Neuronal stem cell (in vitro differentiated cells): ENCODE measurements around the gene SMG9.

Source experiments
- DNase-seq: peaks from one replicate; pipeline ENCODE4 v3.0.0-alpha.2; 2013; ENCODE audit warnings: low spot score
- H2AFZ ChIP-seq: one replicate; pipeline ENCODE4 v1.6.1; 2013; ENCODE audit warnings: mild to moderate bottlenecking, low read length, inconsistent platforms
- H2AK5ac ChIP-seq: 2 replicates; pipeline ENCODE4 v1.6.1; 2013; ENCODE audit warnings: low read depth, mild to moderate bottlenecking, inconsistent platforms, low read length, moderate library complexity, mixed read lengths
- H2BK120ac ChIP-seq: 2 replicates; pipeline ENCODE4 v1.6.1; 2013; ENCODE audit warnings: low read depth, mild to moderate bottlenecking, inconsistent platforms, low read length, moderate library complexity, mixed read lengths
- H2BK12ac ChIP-seq: one replicate; pipeline ENCODE4 v1.6.1; 2013; ENCODE audit warnings: low read length, inconsistent platforms
- H2BK15ac ChIP-seq: 2 replicates; pipeline ENCODE4 v1.6.1; 2013; ENCODE audit warnings: mild to moderate bottlenecking, low read length, inconsistent platforms, mixed read lengths
- H2BK5ac ChIP-seq: one replicate; pipeline ENCODE4 v1.6.1; 2013; ENCODE audit warnings: inconsistent platforms, mild to moderate bottlenecking, low read length, moderate library complexity
- H3K14ac ChIP-seq: one replicate; pipeline ENCODE4 v1.6.1; 2013; ENCODE audit warnings: low read length, inconsistent platforms
- H3K18ac ChIP-seq: 2 replicates; pipeline ENCODE4 v1.6.1; 2013; ENCODE audit warnings: low read length, inconsistent platforms
- H3K23ac ChIP-seq: 2 replicates; pipeline ENCODE4 v1.6.1; 2013; ENCODE audit warnings: low read depth, mild to moderate bottlenecking, mixed read lengths, low read length, inconsistent platforms; ENCODE audit not compliant: poor library complexity
- H3K27ac ChIP-seq: replicated peaks from 3 replicates; pipeline ENCODE4 v1.5.1; 2013; ENCODE audit warnings: low read length, inconsistent platforms
- H3K27me3 ChIP-seq, 3 experiments: 2 replicates each; pipeline ENCODE4 v1.6.1; 2013; ENCODE audit warnings: low read length in 3 of 3, mild to moderate bottlenecking in 2 of 3, inconsistent platforms in 1 of 3, low read depth in 1 of 3, mixed read lengths in 1 of 3, moderate library complexity in 1 of 3; ENCODE audit not compliant: control insufficient read depth in 3 of 3, insufficient read depth in 3 of 3
- H3K36me3 ChIP-seq, 2 donors: replicated peaks in 1 of 2; 2 replicates each; pipeline ENCODE4 v1.6.1; 2013; ENCODE audit warnings: low read length in 2 of 2; ENCODE audit not compliant: control insufficient read depth in 2 of 2, insufficient read depth in 2 of 2
- H3K4ac ChIP-seq: 2 replicates; pipeline ENCODE4 v1.6.1; 2013; ENCODE audit warnings: inconsistent platforms, mild to moderate bottlenecking, low read length, moderate library complexity
- H3K4me1 ChIP-seq, 2 donors: 1 replicate in 1 of 2; 2 replicates in 1 of 2; pipeline ENCODE4 v1.6.1; 2013; ENCODE audit warnings: low read length in 2 of 2, low read depth in 1 of 2; ENCODE audit not compliant: control insufficient read depth in 2 of 2, insufficient read depth in 1 of 2
- H3K4me2 ChIP-seq: one replicate; pipeline ENCODE4 v1.6.1; 2013; ENCODE audit warnings: mild to moderate bottlenecking, low read length, inconsistent platforms; ENCODE audit not compliant: insufficient read depth, poor library complexity, severe bottlenecking
- H3K4me3 ChIP-seq, 2 donors: 2 replicates each; pipeline ENCODE4 v1.5.1; 2013; ENCODE audit warnings: low read length in 2 of 2, mild to moderate bottlenecking in 2 of 2, inconsistent platforms in 1 of 2, moderate library complexity in 1 of 2
- H3K79me1 ChIP-seq: one replicate; pipeline ENCODE4 v1.6.1; 2013; ENCODE audit warnings: low read depth, mild to moderate bottlenecking, inconsistent platforms, low read length, moderate library complexity
- H3K9ac ChIP-seq: one replicate; pipeline ENCODE4 v1.6.1; 2013; ENCODE audit warnings: mild to moderate bottlenecking, low read depth, low read length, inconsistent platforms; ENCODE audit not compliant: poor library complexity
- H3K9me3 ChIP-seq, 2 donors: replicated peaks in 1 of 2; 2 replicates each; pipeline versions ENCODE3 to v1.6.1; 2013; ENCODE audit warnings: low read length in 2 of 2, mild to moderate bottlenecking in 2 of 2, inconsistent platforms in 1 of 2, low read depth in 1 of 2, mixed read lengths in 1 of 2, moderate library complexity in 1 of 2; ENCODE audit not compliant: control insufficient read depth in 2 of 2, insufficient read depth in 1 of 2
- H4K8ac ChIP-seq: one replicate; pipeline ENCODE4 v1.6.1; 2013; ENCODE audit warnings: low read depth, mild to moderate bottlenecking, inconsistent platforms, low read length, moderate library complexity
- H4K91ac ChIP-seq: one replicate; pipeline ENCODE4 v1.6.1; 2013; ENCODE audit warnings: low read length, low read depth, mild to moderate bottlenecking, inconsistent platforms; ENCODE audit not compliant: poor library complexity
- WGBS, 2 donors: extraction: QIAGEN DNeasy Blood & Tissue Kit; methylation state at CpG; one replicate each; pipeline ENCODE4 v1.1.7; 2013; ENCODE audit warnings: missing lambda C conversion rate in 2 of 2, mixed read lengths in 1 of 2; ENCODE audit not compliant: insufficient read length in 2 of 2, insufficient replicate concordance in 1 of 2; ENCODE audit errors: extremely low coverage in 2 of 2; 5-methylcytosine and 5-hydroxymethylcytosine counted together

Gene SMG9

DNA sequence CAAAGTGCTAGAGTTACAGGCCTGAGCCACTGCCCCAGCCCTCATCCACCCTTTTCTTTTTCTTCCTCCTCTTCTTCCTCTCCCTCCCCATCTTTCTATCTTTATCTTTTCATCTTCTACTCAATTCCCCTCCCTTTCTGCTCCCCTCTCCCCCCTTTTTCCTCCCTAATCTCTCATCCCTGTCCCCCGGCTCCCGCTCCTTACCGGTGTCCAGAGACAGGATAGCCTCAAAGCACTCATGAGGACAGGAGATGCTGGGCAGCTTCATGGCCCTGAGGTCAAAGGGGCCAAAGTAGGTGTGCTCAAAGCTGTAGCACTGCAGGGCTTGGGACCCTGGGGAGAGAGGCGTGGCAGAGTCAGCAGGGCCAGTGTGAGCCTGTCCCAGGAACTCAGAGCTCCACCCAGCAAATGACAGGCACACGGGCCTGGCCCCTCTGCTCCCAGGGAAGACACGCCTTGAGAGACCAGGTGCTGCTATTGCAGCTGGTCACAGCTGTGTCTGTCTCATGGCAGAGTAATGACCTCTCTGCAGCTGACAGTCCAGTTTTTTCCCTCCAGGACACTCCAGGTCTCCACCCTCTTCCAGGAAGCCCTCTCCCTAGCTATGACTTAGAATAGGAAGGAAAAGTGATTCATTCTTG, 44.9 kb upstream of the SMG9 start:
- no peak overlapping the region for H3K27ac ChIP-seq
- no peak overlapping the region for H3K4me3 ChIP-seq
- no peak overlapping the region for H2BK5ac ChIP-seq
- no peaks in the 10 kb centered on the region for H3K36me3 ChIP-seq
- no peak overlapping the region for H2BK12ac ChIP-seq
- H3K9me3 ChIP-seq: peaks cover 0 to 9% of the 10 kb centered on the region in 2 donors
- peaks cover 5% of the 10 kb centered on the region in 2 donors for H3K4me1 ChIP-seq
- no peak for DNase-seq
- no peak overlapping the region for H2AK5ac ChIP-seq
- H4K8ac ChIP-seq: no peak overlapping the region
- H3K18ac ChIP-seq: no peak overlapping the region
- H3K4ac ChIP-seq: no peak overlapping the region
- no peak overlapping the region for H2BK15ac ChIP-seq
- no peak overlapping the region for H3K23ac ChIP-seq
- H2BK120ac ChIP-seq: no peak overlapping the region
- no peaks in the 10 kb centered on the region for H3K79me1 ChIP-seq
- H3K4me2 ChIP-seq: no peak overlapping the region
- WGBS, 2 donors: no CpG with 5 or more reads among the region's 6 CpGs
- H3K27me3 ChIP-seq: peaks cover 2 to 56% (median 33%) of the 10 kb centered on the region in 3 experiments
- H4K91ac ChIP-seq: no peak overlapping the region
- no peak overlapping the region for H2AFZ ChIP-seq
- no peak overlapping the region for H3K14ac ChIP-seq
- no peak overlapping the region for H3K9ac ChIP-seq

DNA sequence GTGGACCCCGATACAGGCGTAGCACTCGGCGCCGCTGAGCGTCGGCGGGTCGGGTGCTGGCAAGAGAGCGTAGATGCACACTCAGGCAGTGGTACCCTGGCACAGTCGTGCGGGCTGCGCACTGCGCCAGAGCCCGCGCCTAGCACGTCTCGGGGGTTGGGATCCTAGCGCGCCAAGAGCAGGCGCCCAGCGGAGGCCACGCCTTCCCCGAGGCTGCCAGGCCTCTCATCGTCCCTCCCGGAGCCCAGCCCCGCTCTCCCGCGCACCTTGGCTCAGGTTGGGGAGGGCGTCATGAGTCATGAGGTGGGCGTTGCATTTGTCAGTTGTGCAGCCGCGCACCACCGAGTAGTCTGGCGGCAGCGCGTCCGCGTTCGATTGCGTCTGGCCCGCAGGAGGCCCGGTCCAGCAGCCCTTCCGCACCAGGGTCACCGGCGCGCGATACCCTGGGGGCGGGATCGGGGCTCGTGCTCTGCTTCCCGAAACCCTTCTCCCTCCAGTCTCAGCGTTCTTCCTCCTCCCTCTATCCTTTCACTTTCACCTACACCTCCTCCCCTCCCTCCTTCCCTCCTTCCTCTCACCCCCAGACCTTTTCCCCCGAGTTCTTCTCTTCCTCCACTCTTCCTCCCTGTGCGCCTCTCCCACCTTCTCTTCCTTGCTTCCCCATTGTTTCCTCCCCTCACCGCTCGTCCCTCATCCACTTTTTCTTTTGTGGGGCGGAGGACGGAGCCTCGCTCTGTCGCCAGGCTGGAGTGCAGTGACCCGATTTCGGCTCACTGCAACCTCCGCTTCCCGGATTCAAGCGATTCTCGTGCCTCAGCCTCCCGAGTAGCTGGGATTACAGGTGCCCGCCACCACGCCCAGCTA, 44.0 kb upstream of the SMG9 start:
- Histone ChIP-seq H3K27me3 (peaks cover 2 to 58% (median 33%) of the 10 kb centered on the region in 3 experiments), H3K4me3 (peak overlapping the region; percentile 36 to 72), H2BK12ac (no peak overlapping the region), H3K14ac (peak overlapping the region; percentile 49), H3K4me2 (peak overlapping the region; percentile 66), H2BK5ac (no peak overlapping the region), H3K27ac (no peak overlapping the region), H2AFZ (peak overlapping the region; percentile 89), H3K4ac (no peak overlapping the region), H2AK5ac (no peak overlapping the region), H3K18ac (peak overlapping the region; percentile 15), H3K36me3 (no peaks in the 10 kb centered on the region), H4K8ac (no peak overlapping the region), H3K23ac (peak overlapping the region; percentile 68), H3K9ac (peak overlapping the region; percentile 60), H2BK120ac (no peak overlapping the region), H3K9me3 (peaks cover 0 to 9% of the 10 kb centered on the region in 2 donors), H4K91ac (no peak overlapping the region), H3K79me1 (no peaks in the 10 kb centered on the region), H2BK15ac (peak overlapping the region; percentile 25), H3K4me1 (peaks cover 5% of the 10 kb centered on the region in 2 donors)
- DNase-seq: no peak
- no CpG with 5 or more reads among the region's 70 CpGs for WGBS, 2 donors

DNA sequence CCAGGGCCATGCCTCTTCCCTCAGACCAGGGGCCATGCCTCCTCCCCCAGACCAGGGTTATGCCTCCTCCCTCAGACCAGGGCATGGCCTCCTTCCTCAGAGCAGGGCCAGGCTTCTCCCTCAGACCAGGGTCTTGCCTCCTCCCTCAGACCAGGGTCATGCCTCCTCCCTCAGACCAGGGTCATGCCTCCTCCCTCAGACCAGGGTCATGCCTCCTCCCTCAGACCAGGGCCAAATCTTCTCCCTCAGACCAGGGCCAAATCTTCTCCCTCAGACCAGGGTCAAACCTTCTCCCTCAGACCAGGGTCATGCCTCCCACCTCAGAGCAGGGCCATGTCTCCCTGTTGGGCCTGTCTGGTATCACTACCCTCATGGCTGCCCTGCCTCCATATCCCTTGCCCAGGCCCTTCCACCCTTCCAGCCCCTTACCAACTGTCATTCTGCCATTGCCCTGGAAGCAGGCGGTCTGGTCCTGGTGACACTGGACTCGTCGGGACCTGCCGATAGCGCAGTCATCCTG, 43.3 kb upstream of the SMG9 start:
- H3K4ac ChIP-seq: no peak overlapping the region
- H3K27me3 ChIP-seq: peaks cover 2 to 59% (median 35%) of the 10 kb centered on the region in 3 experiments
- no peak overlapping the region for H2BK12ac ChIP-seq
- peak overlapping the region; percentile 36 to 72 for H3K4me3 ChIP-seq
- no CpG with 5 or more reads among the region's 5 CpGs for WGBS, 2 donors
- no peaks in the 10 kb centered on the region for H3K79me1 ChIP-seq
- no peak overlapping the region for H3K14ac ChIP-seq
- peak overlapping the region; percentile 15 for H3K18ac ChIP-seq
- peaks cover 5% of the 10 kb centered on the region in 2 donors for H3K4me1 ChIP-seq
- no peak overlapping the region for H2AK5ac ChIP-seq
- peak overlapping the region; percentile 89 for H2AFZ ChIP-seq
- H4K8ac ChIP-seq: no peak overlapping the region
- no peaks in the 10 kb centered on the region for H3K36me3 ChIP-seq
- peak overlapping the region; percentile 25 for H2BK15ac ChIP-seq
- no peak overlapping the region for H2BK120ac ChIP-seq
- no peak overlapping the region for H4K91ac ChIP-seq
- H3K23ac ChIP-seq: peak overlapping the region; percentile 68
- no peak overlapping the region for H2BK5ac ChIP-seq
- H3K9ac ChIP-seq: no peak overlapping the region
- peak overlapping the region; percentile 66 for H3K4me2 ChIP-seq
- H3K27ac ChIP-seq: no peak overlapping the region
- peaks cover 0 to 9% of the 10 kb centered on the region in 2 donors for H3K9me3 ChIP-seq
- no peak for DNase-seq

DNA sequence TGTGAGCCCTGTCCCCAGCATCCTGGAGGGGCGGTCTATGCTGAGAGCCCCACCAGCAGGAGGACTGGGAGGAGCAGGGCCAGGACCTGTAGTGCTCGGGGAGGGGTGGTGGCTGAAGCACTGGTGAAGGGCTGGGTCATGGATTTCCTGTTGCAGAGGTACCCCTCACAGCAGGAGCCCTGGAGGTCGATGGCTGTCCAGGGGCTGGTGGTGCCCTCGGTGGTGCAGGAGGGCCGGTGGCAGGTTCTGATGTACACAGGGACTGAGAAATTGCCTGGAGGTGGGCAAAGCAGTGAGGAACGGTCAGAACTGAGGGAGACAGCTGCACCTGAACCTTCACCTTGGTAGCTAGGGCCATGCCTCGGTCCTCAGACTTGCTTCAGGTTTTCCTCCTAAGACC, 42.8 kb upstream of the SMG9 start:
- H3K4me3 ChIP-seq: no peak overlapping the region
- H3K9ac ChIP-seq: no peak overlapping the region
- no CpG with 5 or more reads among the region's 7 CpGs for WGBS, 2 donors
- H3K79me1 ChIP-seq: no peaks in the 10 kb centered on the region
- H2AK5ac ChIP-seq: no peak overlapping the region
- H2BK120ac ChIP-seq: no peak overlapping the region
- no peak overlapping the region for H2AFZ ChIP-seq
- H3K14ac ChIP-seq: no peak overlapping the region
- no peak overlapping the region for H2BK12ac ChIP-seq
- H3K23ac ChIP-seq: peak overlapping the region; percentile 68
- H3K27me3 ChIP-seq: peaks cover 2 to 59% (median 36%) of the 10 kb centered on the region in 3 experiments
- H3K4ac ChIP-seq: no peak overlapping the region
- H3K36me3 ChIP-seq: no peaks in the 10 kb centered on the region
- H3K4me1 ChIP-seq: peaks cover 5% of the 10 kb centered on the region in 2 donors
- no peak overlapping the region for H3K4me2 ChIP-seq
- no peak overlapping the region for H4K91ac ChIP-seq
- no peak overlapping the region for H2BK5ac ChIP-seq
- peaks cover 0 to 9% of the 10 kb centered on the region in 2 donors for H3K9me3 ChIP-seq
- no peak overlapping the region for H4K8ac ChIP-seq
- no peak for DNase-seq
- peak overlapping the region; percentile 33 for H3K18ac ChIP-seq
- no peak overlapping the region for H3K27ac ChIP-seq
- no peak overlapping the region for H2BK15ac ChIP-seq
